SJCRH30 (cell line): ENCODE data around the gene PLCH1. TPM values are rescaled to one million over a fixed set of nuclear protein-coding genes. Genes with fewer than 3 reads are reported as not detected.
"Not testable (repeated sequence)": the region's sequence is repeated elsewhere in the genome, so short reads cannot be mapped to it uniquely, and the experiment has no call there.

Experiments
- DNase-seq, 2 experiments: peaks; one replicate each; pipeline ENCODE4 v3.0.0-alpha.2; 2015 to 2020
- H3K27ac ChIP-seq: fragments of 250-450 bp; sonication (Bioruptor Pico); 2 replicates; pipeline ENCODE4 v1.5.1; 2020; ENCODE audit warnings: mild to moderate bottlenecking, moderate library complexity
- H3K27me3 ChIP-seq: fragments of 250-450 bp; sonication (Bioruptor Pico); 2 replicates; pipeline ENCODE4 v1.5.1; 2020; ENCODE audit warnings: mild to moderate bottlenecking, moderate library complexity
- H3K36me3 ChIP-seq: fragments of 250-450 bp; sonication (Bioruptor Pico); 2 replicates; pipeline ENCODE4 v1.5.1; 2020; ENCODE audit warnings: mild to moderate bottlenecking, moderate library complexity
- H3K4me1 ChIP-seq: fragments of 250-450 bp; sonication (Bioruptor Pico); 2 replicates; pipeline ENCODE4 v1.5.1; 2020; ENCODE audit warnings: mild to moderate bottlenecking, moderate library complexity
- H3K4me3 ChIP-seq: fragments of 250-450 bp; sonication (Bioruptor Pico); 2 replicates; pipeline ENCODE4 v1.5.1; 2020; ENCODE audit warnings: mild to moderate bottlenecking, moderate library complexity
- H3K9me3 ChIP-seq: fragments of 250-450 bp; sonication (Bioruptor Pico); replicated peaks from 2 replicates; pipeline ENCODE4 v1.5.1; 2020; ENCODE audit warnings: mild to moderate bottlenecking, moderate library complexity
- total RNA-seq: library from RNA; depleted of rRNA; stranded (reverse); fragments of >200 nt; shearing (Covaris generic); gene quantifications from 2 replicates; pipeline ENCODE4 v1.2.3, GENCODE V29; 2014

PLCH1 gene
- total RNA-seq, 1 experiment from 2014 or later = 0.61 TPM

GRCh38 chr3:155651489-155652218 is 93.2 kb downstream of the PLCH1 start:
- H3K4me1 ChIP-seq = no peaks in the 10 kb centered on the region
- DNase-seq = no peak
- no peak overlapping the region for H3K27ac ChIP-seq
- H3K4me3 ChIP-seq = no peak overlapping the region
- no peaks in the 10 kb centered on the region for H3K9me3 ChIP-seq
- H3K36me3 ChIP-seq = no peaks in the 10 kb centered on the region
- H3K27me3 ChIP-seq = no peaks in the 10 kb centered on the region

GRCh38 chr3:155648013-155648591 is 96.8 kb downstream of the PLCH1 start:
- Histone ChIP-seq H3K27me3 (no peaks in the 10 kb centered on the region), H3K9me3 (no peaks in the 10 kb centered on the region), H3K4me1 (no peaks in the 10 kb centered on the region), H3K27ac (no peak overlapping the region), H3K4me3 (no peak overlapping the region), H3K36me3 (no peaks in the 10 kb centered on the region)
- DNase-seq = no peak

- DNase-seq = no peak
- no peaks in the 10 kb centered on the region for H3K4me1 ChIP-seq
- no peaks in the 10 kb centered on the region for H3K36me3 ChIP-seq
- no peaks in the 10 kb centered on the region for H3K27me3 ChIP-seq
- H3K9me3 ChIP-seq = no peaks in the 10 kb centered on the region
- H3K27ac ChIP-seq = no peak overlapping the region
- no peak overlapping the region for H3K4me3 ChIP-seq
Measured at GRCh38 chr3:155647206-155647605, 97.7 kb downstream of the PLCH1 start.

GRCh38 chr3:155646669-155647068 is 98.2 kb downstream of the PLCH1 start:
- no peaks in the 10 kb centered on the region for H3K9me3 ChIP-seq
- DNase-seq = no peak
- no peaks in the 10 kb centered on the region for H3K36me3 ChIP-seq
- H3K27me3 ChIP-seq = no peaks in the 10 kb centered on the region
- no peak overlapping the region for H3K27ac ChIP-seq
- no peak overlapping the region for H3K4me3 ChIP-seq
- H3K4me1 ChIP-seq = no peaks in the 10 kb centered on the region

- no peaks in the 10 kb centered on the region for H3K9me3 ChIP-seq
- DNase-seq = no peak
- no peak overlapping the region for H3K4me3 ChIP-seq
- no peaks in the 10 kb centered on the region for H3K4me1 ChIP-seq
- no peaks in the 10 kb centered on the region for H3K27me3 ChIP-seq
- H3K27ac ChIP-seq = no peak overlapping the region
- H3K36me3 ChIP-seq = no peaks in the 10 kb centered on the region
Measured at GRCh38 chr3:155646128-155646527, 98.7 kb downstream of the PLCH1 start.

GRCh38 chr3:155643581-155644165 is 101.2 kb downstream of the PLCH1 start:
- H3K36me3 ChIP-seq = no peaks in the 10 kb centered on the region
- H3K9me3 ChIP-seq = no peaks in the 10 kb centered on the region
- H3K4me3 ChIP-seq = no peak overlapping the region
- no peak for DNase-seq
- H3K27me3 ChIP-seq = no peaks in the 10 kb centered on the region
- no peaks in the 10 kb centered on the region for H3K4me1 ChIP-seq
- H3K27ac ChIP-seq = no peak overlapping the region

- no peak overlapping the region for H3K4me3 ChIP-seq
- no peak overlapping the region for H3K27ac ChIP-seq
- H3K36me3 ChIP-seq = no peaks in the 10 kb centered on the region
- H3K27me3 ChIP-seq = no peaks in the 10 kb centered on the region
- no peaks in the 10 kb centered on the region for H3K4me1 ChIP-seq
- DNase-seq = no peak
- no peaks in the 10 kb centered on the region for H3K9me3 ChIP-seq
Measured at GRCh38 chr3:155641956-155642355, 102.9 kb downstream of the PLCH1 start.

GRCh38 chr3:155640098-155640497 is 104.8 kb downstream of the PLCH1 start:
- Histone ChIP-seq H3K27ac (no peak overlapping the region), H3K36me3 (no peaks in the 10 kb centered on the region), H3K27me3 (no peaks in the 10 kb centered on the region), H3K4me3 (no peak overlapping the region), H3K9me3 (no peaks in the 10 kb centered on the region), H3K4me1 (no peaks in the 10 kb centered on the region)
- no peak for DNase-seq

- Histone ChIP-seq H3K4me1 (no peaks in the 10 kb centered on the region), H3K4me3 (no peak overlapping the region), H3K27me3 (no peaks in the 10 kb centered on the region), H3K27ac (no peak overlapping the region), H3K9me3 (no peaks in the 10 kb centered on the region), H3K36me3 (no peaks in the 10 kb centered on the region)
- DNase-seq = no peak
Measured at GRCh38 chr3:155639462-155640055, 105.3 kb downstream of the PLCH1 start.

GRCh38 chr3:155638461-155638860 is 106.4 kb downstream of the PLCH1 start:
- H3K4me1 ChIP-seq, H3K27me3 ChIP-seq, H3K9me3 ChIP-seq, H3K4me3 ChIP-seq, H3K27ac ChIP-seq, H3K36me3 ChIP-seq, DNase-seq: not testable (repeated sequence)

GRCh38 chr3:155637567-155637966 is 107.3 kb downstream of the PLCH1 start:
- H3K36me3 ChIP-seq = no peaks in the 10 kb centered on the region
- H3K27me3 ChIP-seq = no peaks in the 10 kb centered on the region
- no peak overlapping the region for H3K27ac ChIP-seq
- no peak for DNase-seq
- H3K9me3 ChIP-seq = no peaks in the 10 kb centered on the region
- no peaks in the 10 kb centered on the region for H3K4me1 ChIP-seq
- no peak overlapping the region for H3K4me3 ChIP-seq

GRCh38 chr3:155635056-155635455 is 109.8 kb downstream of the PLCH1 start:
- Histone ChIP-seq H3K4me3 (no peak overlapping the region), H3K36me3 (no peaks in the 10 kb centered on the region), H3K9me3 (no peaks in the 10 kb centered on the region), H3K27ac (no peak overlapping the region), H3K27me3 (no peaks in the 10 kb centered on the region), H3K4me1 (no peaks in the 10 kb centered on the region)
- DNase-seq = no peak

- Histone ChIP-seq H3K4me3 (no peak overlapping the region), H3K36me3 (no peaks in the 10 kb centered on the region), H3K27me3 (no peaks in the 10 kb centered on the region), H3K4me1 (no peaks in the 10 kb centered on the region), H3K27ac (no peak overlapping the region), H3K9me3 (no peaks in the 10 kb centered on the region)
- DNase-seq = no peak
Measured at GRCh38 chr3:155634121-155634719, 110.7 kb downstream of the PLCH1 start.

GRCh38 chr3:155631323-155632019 is 113.4 kb downstream of the PLCH1 start:
- H3K4me3 ChIP-seq = no peak overlapping the region
- H3K27me3 ChIP-seq = no peaks in the 10 kb centered on the region
- no peaks in the 10 kb centered on the region for H3K4me1 ChIP-seq
- H3K27ac ChIP-seq = no peak overlapping the region
- no peaks in the 10 kb centered on the region for H3K36me3 ChIP-seq
- H3K9me3 ChIP-seq = no peaks in the 10 kb centered on the region
- no peak for DNase-seq

GRCh38 chr3:155629556-155629955 is 115.3 kb downstream of the PLCH1 start:
- H3K4me3 ChIP-seq = no peak overlapping the region
- no peak overlapping the region for H3K27ac ChIP-seq
- H3K36me3 ChIP-seq = no peaks in the 10 kb centered on the region
- no peak for DNase-seq
- H3K4me1 ChIP-seq = no peaks in the 10 kb centered on the region
- no peaks in the 10 kb centered on the region for H3K27me3 ChIP-seq
- no peaks in the 10 kb centered on the region for H3K9me3 ChIP-seq
